Calu3 (cell line): Measurements from ENCODE around the gene DDIT4L. TPM values are rescaled to one million over a fixed set of nuclear protein-coding genes. Genes with fewer than 3 reads are reported as not detected.
A peak's percentile ranks its signal among the peaks of the same experiment; 100 is the strongest.

ENCODE experiments used
- BruUV-seq: library from RNA; stranded (reverse); fragments of 400-500 nt; replicated peaks from 2 replicates; lab custom pipeline; 2021; lab: Mats Ljungman, UMichigan
- CTCF ChIA-PET: fragments of 300-600 bp; sonication (Branson Sonifier 250); formaldehyde crosslinking; loops from one replicate; lab custom pipeline; 2022; ENCODE audit warnings: antibody characterized with exemption; lab: Charles Lee
- DNase-seq: peaks from one replicate; pipeline ENCODE4 v3.0.0; 2022
- H3K27ac Mint-ChIP-seq: one replicate; pipeline ENCODE4 v1.8.0; 2022; ENCODE audit warnings: mixed read lengths; ENCODE audit not compliant: unreplicated experiment
- H3K27me3 Mint-ChIP-seq: one replicate; pipeline ENCODE4 v1.8.0; 2022; ENCODE audit warnings: mixed read lengths; ENCODE audit not compliant: unreplicated experiment
- H3K36me3 Mint-ChIP-seq: one replicate; pipeline ENCODE4 v1.8.0; 2022; ENCODE audit warnings: mild to moderate bottlenecking, moderate library complexity, mixed read lengths; ENCODE audit not compliant: insufficient read depth, unreplicated experiment
- H3K4me1 Mint-ChIP-seq: one replicate; pipeline ENCODE4 v1.8.0; 2022; ENCODE audit warnings: mild to moderate bottlenecking, low read depth, mixed read lengths; ENCODE audit not compliant: unreplicated experiment
- H3K4me3 Mint-ChIP-seq: one replicate; pipeline ENCODE4 v1.8.0; 2022; ENCODE audit warnings: mild to moderate bottlenecking, low read depth, moderate library complexity, mixed read lengths; ENCODE audit not compliant: unreplicated experiment
- H3K9me3 Mint-ChIP-seq: one replicate; pipeline ENCODE4 v1.8.0; 2022; ENCODE audit warnings: low read depth, mixed read lengths; ENCODE audit not compliant: unreplicated experiment
- CTCF ChIP-seq: fragments of 200-600 bp; IDR thresholded peaks from one replicate; pipeline ENCODE4 v1.8.0; 2022; ENCODE audit warnings: antibody characterized with exemption; ENCODE audit not compliant: unreplicated experiment
- intact Hi-C: fragments of 100-400 bp; cut with micrococcal nuclease; formaldehyde crosslinking; loops from one replicate; pipeline ENCODE4 v1.10.0; 2022; ENCODE audit not compliant: unreplicated experiment
- total RNA-seq: library from RNA; stranded (reverse); gene quantifications from 2 replicates; pipeline ENCODE4 v1.2.3, GENCODE V29; 2022

DDIT4L gene
- total RNA-seq, 1 experiment from 2014 or later = 0.57 TPM

- Mint-ChIP-seq H3K9me3 (no peaks in the 10 kb centered on the region), H3K36me3 (no peaks in the 10 kb centered on the region)
These were observed 25.2 kb downstream of the DDIT4L start for GRCh38 chr4:100164808-100165760.

GRCh38 chr4:100162027-100162685, 28.1 kb downstream of the DDIT4L start:
- peak; percentile 1 for DNase-seq
- BruUV-seq = no TSS peak
- no peak for TF ChIP-seq CTCF
- no peak overlapping the region for H3K27ac Mint-ChIP-seq
- intact Hi-C loops = no loop called here
- no peaks in the 10 kb centered on the region for H3K36me3 Mint-ChIP-seq
- no peak overlapping the region for H3K4me3 Mint-ChIP-seq
- no peaks in the 10 kb centered on the region for H3K27me3 Mint-ChIP-seq
- H3K9me3 Mint-ChIP-seq = no peaks in the 10 kb centered on the region
- CTCF ChIA-PET = interaction anchor here (0.8 kb wide), 1 partner anchor 385 kb away, joined by 5 read pairs; no protein-coding TSS in a partner anchor
- no peaks in the 10 kb centered on the region for H3K4me1 Mint-ChIP-seq

More at GRCh38 chr4:100164808-100165760, 25.2 kb downstream of the DDIT4L start:
- Mint-ChIP-seq H3K4me3 (no peak overlapping the region), H3K4me1 (no peaks in the 10 kb centered on the region), H3K27ac (no peak overlapping the region), H3K27me3 (no peaks in the 10 kb centered on the region)
- TF ChIP-seq CTCF = no peak
- DNase-seq = no peak
- no TSS peak for BruUV-seq
- intact Hi-C loops = no loop called here
- CTCF ChIA-PET = no interaction called here

- DNase-seq = no peak
- no peak overlapping the region for H3K27ac Mint-ChIP-seq
- no peaks in the 10 kb centered on the region for H3K9me3 Mint-ChIP-seq
- H3K4me3 Mint-ChIP-seq = no peak overlapping the region
- H3K4me1 Mint-ChIP-seq = no peaks in the 10 kb centered on the region
- no peak for TF ChIP-seq CTCF
- intact Hi-C loops = no loop called here
- BruUV-seq = no TSS peak
- H3K36me3 Mint-ChIP-seq = no peaks in the 10 kb centered on the region
- CTCF ChIA-PET = no interaction called here
- H3K27me3 Mint-ChIP-seq = no peaks in the 10 kb centered on the region
These were observed 41.1 kb downstream of the DDIT4L start for GRCh38 chr4:100149190-100149589.

GRCh38 chr4:100147684-100148083, 42.6 kb downstream of the DDIT4L start:
- DNase-seq = no peak
- no peaks in the 10 kb centered on the region for H3K4me1 Mint-ChIP-seq
- CTCF ChIA-PET = no interaction called here
- no peaks in the 10 kb centered on the region for H3K36me3 Mint-ChIP-seq
- no peaks in the 10 kb centered on the region for H3K9me3 Mint-ChIP-seq
- no peak overlapping the region for H3K4me3 Mint-ChIP-seq
- H3K27ac Mint-ChIP-seq = no peak overlapping the region
- no peaks in the 10 kb centered on the region for H3K27me3 Mint-ChIP-seq
- no peak for TF ChIP-seq CTCF
- no TSS peak for BruUV-seq
- intact Hi-C loops = no loop called here
